OCI-LY3 (cell line): Measurements from ENCODE around the gene CNTNAP2.

Experiments used
- EZH2phosphoT487 ChIP-seq: fragments of 200-600 bp; shearing (Covaris generic); IDR thresholded peaks from 2 replicates; pipeline ENCODE4 v1.6.1; 2018; ENCODE audit warnings: antibody characterized with exemption, mixed run types, low read depth
- TF ChIP-seq, protein P1 (sequence below): fragments of 200-600, 300-600 bp; sonication (generic); IDR thresholded peaks from 2 replicates; pipeline ENCODE4 v1.5.1; 2014; ENCODE audit warnings: antibody characterized with exemption, low read length, low read depth

DNA sequence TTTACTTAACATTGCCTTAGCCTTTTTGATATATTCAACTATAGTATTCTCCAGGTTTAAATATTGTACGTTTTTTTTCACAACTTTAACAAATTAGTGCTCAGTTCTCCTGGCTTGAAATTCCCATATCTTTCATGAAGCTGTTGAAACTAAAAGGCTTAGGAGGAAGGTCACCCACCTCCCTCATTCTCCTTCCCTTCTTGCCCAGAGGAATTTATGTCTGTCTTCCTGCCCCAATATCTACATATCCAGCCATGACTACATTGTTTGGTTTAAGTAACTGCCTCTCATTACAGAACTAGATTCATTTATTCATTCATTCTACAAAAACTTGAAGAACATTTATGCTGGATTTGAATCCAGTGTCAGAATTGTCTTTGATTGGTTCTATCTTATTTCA lies 2219.2 kb downstream of the CNTNAP2 start:
- no peak for TF ChIP-seq EZH2phosphoT487
- TF ChIP-seq, protein P1, sequence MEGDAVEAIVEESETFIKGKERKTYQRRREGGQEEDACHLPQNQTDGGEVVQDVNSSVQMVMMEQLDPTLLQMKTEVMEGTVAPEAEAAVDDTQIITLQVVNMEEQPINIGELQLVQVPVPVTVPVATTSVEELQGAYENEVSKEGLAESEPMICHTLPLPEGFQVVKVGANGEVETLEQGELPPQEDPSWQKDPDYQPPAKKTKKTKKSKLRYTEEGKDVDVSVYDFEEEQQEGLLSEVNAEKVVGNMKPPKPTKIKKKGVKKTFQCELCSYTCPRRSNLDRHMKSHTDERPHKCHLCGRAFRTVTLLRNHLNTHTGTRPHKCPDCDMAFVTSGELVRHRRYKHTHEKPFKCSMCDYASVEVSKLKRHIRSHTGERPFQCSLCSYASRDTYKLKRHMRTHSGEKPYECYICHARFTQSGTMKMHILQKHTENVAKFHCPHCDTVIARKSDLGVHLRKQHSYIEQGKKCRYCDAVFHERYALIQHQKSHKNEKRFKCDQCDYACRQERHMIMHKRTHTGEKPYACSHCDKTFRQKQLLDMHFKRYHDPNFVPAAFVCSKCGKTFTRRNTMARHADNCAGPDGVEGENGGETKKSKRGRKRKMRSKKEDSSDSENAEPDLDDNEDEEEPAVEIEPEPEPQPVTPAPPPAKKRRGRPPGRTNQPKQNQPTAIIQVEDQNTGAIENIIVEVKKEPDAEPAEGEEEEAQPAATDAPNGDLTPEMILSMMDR: no peak
